ENCODE results near the gene ADSL.

GRCh38 chr22:40309631-40310030 lies 36.7 kb upstream of the ADSL start:
- TF ChIP-seq, protein P1, sequence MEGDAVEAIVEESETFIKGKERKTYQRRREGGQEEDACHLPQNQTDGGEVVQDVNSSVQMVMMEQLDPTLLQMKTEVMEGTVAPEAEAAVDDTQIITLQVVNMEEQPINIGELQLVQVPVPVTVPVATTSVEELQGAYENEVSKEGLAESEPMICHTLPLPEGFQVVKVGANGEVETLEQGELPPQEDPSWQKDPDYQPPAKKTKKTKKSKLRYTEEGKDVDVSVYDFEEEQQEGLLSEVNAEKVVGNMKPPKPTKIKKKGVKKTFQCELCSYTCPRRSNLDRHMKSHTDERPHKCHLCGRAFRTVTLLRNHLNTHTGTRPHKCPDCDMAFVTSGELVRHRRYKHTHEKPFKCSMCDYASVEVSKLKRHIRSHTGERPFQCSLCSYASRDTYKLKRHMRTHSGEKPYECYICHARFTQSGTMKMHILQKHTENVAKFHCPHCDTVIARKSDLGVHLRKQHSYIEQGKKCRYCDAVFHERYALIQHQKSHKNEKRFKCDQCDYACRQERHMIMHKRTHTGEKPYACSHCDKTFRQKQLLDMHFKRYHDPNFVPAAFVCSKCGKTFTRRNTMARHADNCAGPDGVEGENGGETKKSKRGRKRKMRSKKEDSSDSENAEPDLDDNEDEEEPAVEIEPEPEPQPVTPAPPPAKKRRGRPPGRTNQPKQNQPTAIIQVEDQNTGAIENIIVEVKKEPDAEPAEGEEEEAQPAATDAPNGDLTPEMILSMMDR (conservative IDR thresholded peaks at IDR 0.05 in 1 of 2, IDR thresholded peaks at IDR 0.05 in 1 of 2; ENCODE audit: low read depth in 1 of 2, low read length in 2 of 2) = no peak
- TF ChIP-seq EZH2 (IDR thresholded peaks at IDR 0.05; ENCODE audit: low read length, missing control alignments) = no peak

Data from fibroblast of lung (primary cell).